MM.1S (cell line): ENCODE results near the gene AMOTL1.
"Not testable (repeated sequence)": the region's sequence is repeated elsewhere in the genome, so short reads cannot be mapped to it uniquely, and the experiment has no call there.

Experiments used
- DNase-seq: peaks from one replicate; pipeline ENCODE4 v3.0.0-alpha.2; 2015
- H2AFZ ChIP-seq: fragments of 300-600 bp; sonication (generic); 2 replicates; pipeline ENCODE4 v1.6.0; 2016; ENCODE audit warnings: antibody characterized with exemption, low read length
- H3F3A ChIP-seq: fragments of 300-600 bp; sonication (generic); 2 replicates; pipeline ENCODE4 v1.6.1; 2016; ENCODE audit warnings: mild to moderate bottlenecking, antibody characterized with exemption, low read length, moderate library complexity, mixed read lengths; ENCODE audit not compliant: insufficient read depth
- H3K27ac ChIP-seq: fragments of 300-600 bp; sonication (generic); 2 replicates; pipeline ENCODE4 v1.5.1; 2016; ENCODE audit warnings: mild to moderate bottlenecking, low read length
- H3K27me3 ChIP-seq: fragments of 300-600 bp; sonication (generic); replicated peaks from 2 replicates; pipeline ENCODE4 v1.6.0; 2016; ENCODE audit warnings: low read length; ENCODE audit not compliant: insufficient read depth
- H3K36me3 ChIP-seq: fragments of 300-600 bp; sonication (generic); replicated peaks from 2 replicates; pipeline ENCODE4 v1.6.1; 2016; ENCODE audit warnings: mild to moderate bottlenecking, low read length, mixed read lengths; ENCODE audit not compliant: insufficient read depth
- H3K4me1 ChIP-seq: fragments of 300-600 bp; sonication (generic); 2 replicates; pipeline ENCODE4 v1.6.1; 2016; ENCODE audit warnings: low read length, mixed read lengths
- H3K4me2 ChIP-seq: fragments of 300-600 bp; sonication (generic); 2 replicates; pipeline ENCODE4 v1.6.0; 2016; ENCODE audit warnings: low read depth, low read length
- H3K4me3 ChIP-seq: fragments of 300-600 bp; sonication (generic); 2 replicates; pipeline ENCODE4 v1.5.1; 2016; ENCODE audit warnings: low read length, mixed read lengths
- H3K79me2 ChIP-seq: fragments of 300-600 bp; sonication (generic); 2 replicates; pipeline ENCODE4 v1.6.1; 2016; ENCODE audit warnings: mixed run types, low read length, mixed read lengths
- H3K9ac ChIP-seq: fragments of 300-600 bp; sonication (generic); 2 replicates; pipeline ENCODE4 v1.6.1; 2016; ENCODE audit warnings: low read length, mixed read lengths
- H3K9me2 ChIP-seq: fragments of 300-600 bp; sonication (generic); replicated peaks from 2 replicates; pipeline ENCODE4 v1.6.1; 2016; ENCODE audit warnings: mild to moderate bottlenecking, low read length, mixed read lengths; ENCODE audit not compliant: insufficient read depth
- H3K9me3 ChIP-seq: fragments of 300-600 bp; sonication (generic); replicated peaks from 2 replicates; pipeline ENCODE4 v1.6.1; 2016; ENCODE audit warnings: mild to moderate bottlenecking, low read length, mixed read lengths; ENCODE audit not compliant: insufficient read depth
- H4K20me1 ChIP-seq: fragments of 300-600 bp; sonication (generic); 2 replicates; pipeline ENCODE4 v1.6.1; 2016; ENCODE audit warnings: mild to moderate bottlenecking, low read length, moderate library complexity, mixed read lengths; ENCODE audit not compliant: insufficient read depth
- CTCF ChIP-seq: fragments of 300-600 bp; sonication (generic); IDR thresholded peaks from 2 replicates; pipeline ENCODE4 v1.5.1; 2016; ENCODE audit warnings: antibody characterized with exemption, low read length, mixed read lengths
- EZH2 ChIP-seq: fragments of 300-600 bp; sonication (generic); optimal IDR thresholded peaks from 2 replicates; pipeline ENCODE3; 2017; ENCODE audit warnings: low read depth, mild to moderate bottlenecking, antibody characterized with exemption, low read length, mixed read lengths
- EZH2phosphoT487 ChIP-seq: fragments of 300-600 bp; sonication (generic); IDR thresholded peaks from 2 replicates; pipeline ENCODE4 v1.6.1; 2018; ENCODE audit warnings: antibody characterized with exemption, low read length

The AMOTL1 gene

GRCh38 chr11:94851864-94852636 is 83.9 kb downstream of the AMOTL1 start:
- TF ChIP-seq EZH2 (no peak), CTCF (no peak), EZH2phosphoT487 (no peak)
- Histone ChIP-seq H3K9ac (no peak overlapping the region), H3K9me2 (no peaks in the 10 kb centered on the region), H2AFZ (no peak overlapping the region), H3K79me2 (no peaks in the 10 kb centered on the region), H3F3A (no peaks in the 10 kb centered on the region), H3K4me2 (no peak overlapping the region), H3K4me3 (no peak overlapping the region), H3K4me1 (no peaks in the 10 kb centered on the region), H3K36me3 (no peaks in the 10 kb centered on the region; the same call in 1 of the 2 replicates), H3K27me3 (no peaks in the 10 kb centered on the region), H4K20me1 (no peaks in the 10 kb centered on the region), H3K9me3 (no peaks in the 10 kb centered on the region), H3K27ac (no peak overlapping the region)
- DNase-seq = no peak

GRCh38 chr11:94853288-94853687 is 85.1 kb downstream of the AMOTL1 start:
- DNase-seq, H4K20me1 ChIP-seq: not testable (repeated sequence)

GRCh38 chr11:94853836-94854235 is 85.7 kb downstream of the AMOTL1 start:
- Histone ChIP-seq H3K9ac (no peak overlapping the region), H3F3A (no peaks in the 10 kb centered on the region), H3K9me3 (no peaks in the 10 kb centered on the region), H2AFZ (no peak overlapping the region), H3K36me3 (no peaks in the 10 kb centered on the region; the same call in 1 of the 2 replicates), H3K27ac (no peak overlapping the region), H3K9me2 (no peaks in the 10 kb centered on the region), H3K4me3 (no peak overlapping the region), H3K4me1 (no peaks in the 10 kb centered on the region), H3K4me2 (no peak overlapping the region), H3K79me2 (no peaks in the 10 kb centered on the region), H3K27me3 (no peaks in the 10 kb centered on the region), H4K20me1 (no peaks in the 10 kb centered on the region)
- no peak for DNase-seq
- TF ChIP-seq CTCF = no peak
- no peak for TF ChIP-seq EZH2
- no peak for TF ChIP-seq EZH2phosphoT487

More at GRCh38 chr11:94853288-94853687, 85.1 kb downstream of the AMOTL1 start:
- H3K9ac ChIP-seq, H3K9me3 ChIP-seq, H3K79me2 ChIP-seq, H3K4me2 ChIP-seq, H3F3A ChIP-seq, H3K4me1 ChIP-seq, H3K27me3 ChIP-seq, H3K27ac ChIP-seq, H3K9me2 ChIP-seq, H3K4me3 ChIP-seq, H3K36me3 ChIP-seq, H2AFZ ChIP-seq: not testable (repeated sequence)
